Keratinocyte (primary cell): ENCODE results near the gene GRIP1. TPM values are rescaled to one million over a fixed set of nuclear protein-coding genes. Genes with fewer than 3 reads are reported as not detected.

Experiments used
- DNase-seq: peaks from one replicate; pipeline ENCODE4 v3.0.0-alpha.2; 2011; ENCODE audit warnings: low read depth, missing footprints, low spot score
- FAIRE-seq: peaks from 2 replicates; lab custom pipeline; 2011; peaks lifted over from hg19 to GRCh38; lab: Jason Lieb, UNC
- H2AFZ ChIP-seq: 2 replicates; pipeline ENCODE4 v1.6.0; 2012; ENCODE audit warnings: low read length, control low read depth, inconsistent platforms; ENCODE audit not compliant: control insufficient read depth
- H3K27ac ChIP-seq: 2 replicates; pipeline ENCODE4 v1.5.1; 2011; ENCODE audit warnings: low read length; ENCODE audit not compliant: control insufficient read depth, insufficient read depth
- H3K27me3 ChIP-seq: 3 replicates; pipeline ENCODE4 v1.6.0; 2011; ENCODE audit warnings: low read length; ENCODE audit not compliant: control insufficient read depth, insufficient read depth; ENCODE audit errors: extremely low read depth
- H3K36me3 ChIP-seq, 2 experiments: 2 replicates in 1 of 2; 3 replicates in 1 of 2; pipeline ENCODE4 v1.5.1; 2011; ENCODE audit warnings: low read length in 2 of 2, mild to moderate bottlenecking in 1 of 2; ENCODE audit not compliant: control insufficient read depth in 2 of 2, insufficient read depth in 2 of 2; ENCODE audit errors: extremely low read depth in 1 of 2
- H3K4me1 ChIP-seq: 3 replicates; pipeline ENCODE4 v1.5.1; 2011; ENCODE audit warnings: low read length; ENCODE audit not compliant: control insufficient read depth, insufficient read depth; ENCODE audit errors: extremely low read depth
- H3K4me2 ChIP-seq: 3 replicates; pipeline ENCODE4 v1.6.0; 2011; ENCODE audit warnings: low read depth, low read length; ENCODE audit not compliant: control insufficient read depth, insufficient read depth; ENCODE audit errors: extremely low read depth
- H3K4me3 ChIP-seq, 3 experiments: fragments of 200-600 bp in 1 of 3; sonication (generic) in 1 of 3; 2 replicates in 2 of 3; 3 replicates in 1 of 3; pipeline ENCODE4 v1.5.1; 2011 to 2016; ENCODE audit warnings: low read length in 3 of 3, mild to moderate bottlenecking in 3 of 3, control low read depth in 2 of 3, inconsistent platforms in 1 of 3, low read depth in 1 of 3, mixed read lengths in 1 of 3, mixed run types in 1 of 3, moderate library complexity in 1 of 3; ENCODE audit not compliant: control insufficient read depth in 2 of 3, insufficient read depth in 2 of 3; ENCODE audit errors: extremely low read depth in 1 of 3
- H3K79me2 ChIP-seq: 2 replicates; pipeline ENCODE4 v1.6.0; 2012; ENCODE audit warnings: low read length; ENCODE audit not compliant: control insufficient read depth, insufficient read depth
- H3K9ac ChIP-seq: 3 replicates; pipeline ENCODE4 v1.6.0; 2011; ENCODE audit warnings: low read length; ENCODE audit not compliant: control insufficient read depth, insufficient read depth; ENCODE audit errors: extremely low read depth
- H3K9me1 ChIP-seq: 3 replicates; pipeline ENCODE4 v1.6.0; 2011; ENCODE audit warnings: low read length; ENCODE audit not compliant: control insufficient read depth, insufficient read depth; ENCODE audit errors: extremely low read depth
- H3K9me3 ChIP-seq: 2 replicates; pipeline ENCODE4 v1.5.1; 2012; ENCODE audit warnings: low read depth, low read length; ENCODE audit not compliant: control insufficient read depth
- H4K20me1 ChIP-seq: 3 replicates; pipeline ENCODE4 v1.6.0; 2011; ENCODE audit warnings: low read length; ENCODE audit not compliant: control insufficient read depth, insufficient read depth; ENCODE audit errors: extremely low read depth
- CTCF ChIP-seq, 3 experiments: IDR thresholded peaks in 1 of 3; conservative IDR thresholded peaks in 1 of 3; optimal IDR thresholded peaks in 1 of 3; 2 replicates in 2 of 3; 3 replicates in 1 of 3; pipeline versions ENCODE3 to v1.5.1; 2011; ENCODE audit warnings: low read length in 3 of 3, mild to moderate bottlenecking in 3 of 3, moderate library complexity in 2 of 3, control low read depth in 1 of 3, inconsistent platforms in 1 of 3; ENCODE audit not compliant: insufficient read depth in 2 of 3; ENCODE audit errors: extremely low read depth in 1 of 3
- EZH2 ChIP-seq: IDR thresholded peaks from one replicate; pipeline ENCODE4 v1.6.1; 2012; ENCODE audit warnings: inconsistent platforms, mild to moderate bottlenecking, low read length, moderate library complexity
- dilution Hi-C: fragments of 300-500 bp; cut with MboI; formaldehyde crosslinking; loops from one replicate; pipeline ENCODE4 v1.7.0; 2020; ENCODE audit warnings: low sequenced_read_pairs; ENCODE audit not compliant: extremely low pct_ligation_motif_present
- polyA plus RNA-seq, 5 experiments: library from polyadenylated mRNA; depleted of rRNA in 3 of 5; stranded (reverse) in 3 of 5; stranded (forward) in 1 of 5; unstranded in 1 of 5; fragments of >200 nt; gene quantifications; 1 replicate in 1 of 5; 2 replicates in 3 of 5; 3 replicates in 1 of 5; pipeline versions ENCODE4 v1.2.1 to v1.2.3, GENCODE V29; 2011 to 2012; ENCODE audit warnings: missing spikeins in 2 of 5, low read depth in 1 of 5, low replicate concordance in 1 of 5

Gene GRIP1
- polyA plus RNA-seq, 1 donor (not counting 4 experiments of a cell fraction or from before 2014, with no cell fraction given): 6.7 TPM

GRCh38 chr12:66594688-66595087, 84.2 kb downstream of the GRIP1 start:
- Histone ChIP-seq H2AFZ (no peak overlapping the region), H3K36me3 (no peaks in the 10 kb centered on the region), H3K27ac (no peak overlapping the region), H3K4me2 (no peak overlapping the region), H3K4me1 (peaks cover 15% of the 10 kb centered on the region), H3K9me1 (no peaks in the 10 kb centered on the region), H3K9ac (no peak overlapping the region), H3K4me3 (no peak overlapping the region), H3K9me3 (no peaks in the 10 kb centered on the region), H4K20me1 (no peaks in the 10 kb centered on the region), H3K27me3 (no peaks in the 10 kb centered on the region), H3K79me2 (no peaks in the 10 kb centered on the region)
- DNase-seq: no peak
- dilution Hi-C loops: no loop called here
- no peak for FAIRE-seq
- no peak for TF ChIP-seq EZH2

DNA sequence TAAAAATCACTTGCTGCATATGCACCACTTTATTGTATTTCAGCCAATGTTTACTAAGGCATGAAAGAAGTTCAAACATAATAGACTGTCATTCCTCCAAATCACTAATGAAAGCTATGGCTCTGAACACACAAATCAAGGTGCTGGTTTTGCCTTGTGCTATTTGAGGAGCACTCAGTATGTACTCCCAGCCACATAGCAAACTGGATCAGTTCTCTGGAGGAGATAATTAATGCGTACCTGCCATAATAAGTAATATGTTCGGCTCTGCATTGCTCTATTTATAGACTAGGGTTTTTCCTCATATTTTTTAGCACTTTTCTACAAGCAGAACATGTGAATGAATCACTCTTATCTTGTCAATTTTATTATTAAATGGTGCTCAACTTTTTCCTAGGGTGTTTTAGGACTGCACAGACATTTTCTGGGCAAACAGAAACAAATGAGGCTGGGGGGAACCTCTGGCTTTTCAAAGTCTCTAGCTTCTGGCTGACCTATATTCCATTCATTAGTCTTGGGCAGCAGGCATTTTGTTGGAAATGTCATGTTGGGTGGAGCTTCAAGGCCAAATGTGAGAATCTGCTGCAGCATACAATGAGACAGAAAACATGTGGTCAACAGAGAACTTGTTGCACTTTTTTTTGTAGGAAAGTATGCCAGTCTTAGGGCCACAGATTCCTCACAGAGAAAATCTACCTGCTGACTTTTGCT, 88.4 kb downstream of the GRIP1 start:
- Histone ChIP-seq H3K9me1 (no peaks in the 10 kb centered on the region), H3K4me1 (peaks cover 5% of the 10 kb centered on the region), H3K4me3 (no peak overlapping the region), H4K20me1 (no peaks in the 10 kb centered on the region), H3K4me2 (no peak overlapping the region), H3K9me3 (no peaks in the 10 kb centered on the region), H3K36me3 (no peaks in the 10 kb centered on the region), H3K79me2 (no peaks in the 10 kb centered on the region), H3K9ac (no peak overlapping the region), H3K27ac (no peak overlapping the region), H2AFZ (no peak overlapping the region), H3K27me3 (no peaks in the 10 kb centered on the region)
- dilution Hi-C loops: no loop called here
- FAIRE-seq (no peak), DNase-seq (no peak)
- TF ChIP-seq EZH2: no peak
- no peak for TF ChIP-seq CTCF (optimal IDR thresholded peaks at IDR 0.05 in 1 of 3, IDR thresholded peaks at IDR 0.05 in 1 of 3, conservative IDR thresholded peaks at IDR 0.05 in 1 of 3; ENCODE audit: extremely low read depth in 1 of 3, insufficient read depth in 2 of 3, low read length in 3 of 3)

GRCh38 chr12:66589095-66589494, 89.8 kb downstream of the GRIP1 start:
- no peak for TF ChIP-seq EZH2
- TF ChIP-seq CTCF (optimal IDR thresholded peaks at IDR 0.05 in 1 of 3, IDR thresholded peaks at IDR 0.05 in 1 of 3, conservative IDR thresholded peaks at IDR 0.05 in 1 of 3; ENCODE audit: extremely low read depth in 1 of 3, insufficient read depth in 2 of 3, low read length in 3 of 3): no peak
- FAIRE-seq (no peak), DNase-seq (no peak)
- Histone ChIP-seq H3K4me1 (no peaks in the 10 kb centered on the region), H3K9me3 (no peaks in the 10 kb centered on the region), H3K4me3 (no peak overlapping the region), H3K79me2 (no peaks in the 10 kb centered on the region), H3K27ac (no peak overlapping the region), H3K27me3 (no peaks in the 10 kb centered on the region), H2AFZ (no peak overlapping the region), H3K9me1 (no peaks in the 10 kb centered on the region), H3K9ac (no peak overlapping the region), H3K36me3 (no peaks in the 10 kb centered on the region), H3K4me2 (no peak overlapping the region), H4K20me1 (no peaks in the 10 kb centered on the region)
- dilution Hi-C loops: no loop called here
